Lower leg skin (tissue), 3 donors: ENCODE measurements around the gene F12.

Experiments used
- CTCF ChIP-seq, 3 donors: fragments of 450-650 bp; IDR thresholded peaks; one replicate each; pipeline ENCODE4 v1.5.1; 2016; ENCODE audit warnings: antibody characterized with exemption in 3 of 3, mild to moderate bottlenecking in 3 of 3, moderate library complexity in 2 of 3
- POLR2A ChIP-seq, 2 donors: fragments of 450-650 bp; IDR thresholded peaks; one replicate each; pipeline ENCODE4 v1.6.1; 2016 to 2017; ENCODE audit warnings: antibody characterized with exemption in 2 of 2, mild to moderate bottlenecking in 1 of 2, moderate library complexity in 1 of 2

- no peak for TF ChIP-seq CTCF (IDR thresholded peaks at IDR 0.05)
- no peak for TF ChIP-seq POLR2A (IDR thresholded peaks at IDR 0.05)
Observed at GRCh38 chr5:177374211-177374610, 35.2 kb downstream of the F12 start.
